Suprapubic skin (tissue), 4 donors: ENCODE data around the gene MCTP1. TPM values are rescaled to one million over a fixed set of nuclear protein-coding genes. Genes with fewer than 3 reads are reported as not detected.

Experiments used
- DNase-seq, 2 donors: peaks; one replicate each; pipeline ENCODE4 v3.0.0-alpha.2; 2019; ENCODE audit warnings: low spot score in 2 of 2
- H3K27ac ChIP-seq: fragments of 200-600 bp; sonication (generic); one replicate; pipeline ENCODE4 v1.5.1; 2019
- H3K27me3 ChIP-seq: fragments of 200-600 bp; sonication (generic); one replicate; pipeline ENCODE4 v1.5.1; 2019
- H3K36me3 ChIP-seq: fragments of 200-600 bp; sonication (generic); one replicate; pipeline ENCODE4 v1.5.1; 2019
- H3K4me1 ChIP-seq: fragments of 200-600 bp; sonication (generic); one replicate; pipeline ENCODE4 v1.5.1; 2019
- H3K4me3 ChIP-seq: fragments of 200-600 bp; sonication (generic); one replicate; pipeline ENCODE4 v1.5.1; 2019; ENCODE audit warnings: mild to moderate bottlenecking
- H3K9me3 ChIP-seq: fragments of 200-600 bp; sonication (generic); one replicate; pipeline ENCODE4 v1.5.1; 2019
- CTCF ChIP-seq, 2 donors: fragments of 200-600 bp in 1 of 2; fragments of 450-650 bp in 1 of 2; sonication (generic) in 1 of 2; IDR thresholded peaks; one replicate each; pipeline ENCODE4 v1.5.1; 2016 to 2019; ENCODE audit warnings: antibody characterized with exemption in 2 of 2, mild to moderate bottlenecking in 1 of 2, moderate library complexity in 1 of 2
- EP300 ChIP-seq: sonication (generic); formaldehyde crosslinking; IDR thresholded peaks from one replicate; pipeline ENCODE4 v1.6.1; 2017; ENCODE audit warnings: antibody characterized with exemption
- POLR2A ChIP-seq, 2 donors: fragments of 450-650 bp; IDR thresholded peaks; one replicate each; pipeline ENCODE4 v1.6.1; 2017; ENCODE audit warnings: antibody characterized with exemption in 2 of 2, mild to moderate bottlenecking in 2 of 2, moderate library complexity in 2 of 2
- POLR2AphosphoS5 ChIP-seq, 3 donors: sonication (generic); formaldehyde crosslinking; IDR thresholded peaks; one replicate each; pipeline ENCODE4 v1.6.1; 2017; ENCODE audit warnings: antibody characterized with exemption in 3 of 3
- WGBS: methylation state at CpG from one replicate; pipeline ENCODE4 v1.1.5; 2018; 5-methylcytosine and 5-hydroxymethylcytosine counted together
- total RNA-seq, 4 donors: library from RNA; depleted of rRNA; stranded (reverse); fragments of >200 nt; gene quantifications; one replicate each; pipeline ENCODE4 v1.1.0, GENCODE V29; 2016

MCTP1 gene
- total RNA-seq, 4 donors from 2014 or later, result 5.0 to 19.1 (median 10.6) TPM

- Histone ChIP-seq H3K36me3 (no peaks in the 10 kb centered on the region), H3K4me3 (no peak overlapping the region), H3K4me1 (no peaks in the 10 kb centered on the region), H3K27me3 (no peaks in the 10 kb centered on the region), H3K9me3 (peaks cover 3% of the 10 kb centered on the region), H3K27ac (no peak overlapping the region)
- WGBS, result 84% methylated on average over 5 of the region's 5 CpGs
- TF ChIP-seq EP300, result no peak
- TF ChIP-seq POLR2AphosphoS5 (IDR thresholded peaks at IDR 0.05), result no peak
- no peak for TF ChIP-seq POLR2A (IDR thresholded peaks at IDR 0.05)
- TF ChIP-seq CTCF (IDR thresholded peaks at IDR 0.05), result no peak
- DNase-seq, result no peak
Measured at GRCh38 chr5:95237324-95237723, 47.6 kb downstream of the MCTP1 start.

- no peaks in the 10 kb centered on the region for H3K27me3 ChIP-seq
- H3K36me3 ChIP-seq, result no peaks in the 10 kb centered on the region
- H3K27ac ChIP-seq, result no peak overlapping the region
- TF ChIP-seq CTCF (IDR thresholded peaks at IDR 0.05) (no peak), POLR2AphosphoS5 (IDR thresholded peaks at IDR 0.05) (no peak), POLR2A (IDR thresholded peaks at IDR 0.05) (no peak), EP300 (no peak)
- 79% methylated on average over 1 of the region's 1 CpG for WGBS
- no peaks in the 10 kb centered on the region for H3K4me1 ChIP-seq
- DNase-seq, result no peak
- H3K4me3 ChIP-seq, result no peak overlapping the region
- H3K9me3 ChIP-seq, result peaks cover 4% of the 10 kb centered on the region
Measured at GRCh38 chr5:95235439-95235982, 49.4 kb downstream of the MCTP1 start.

DNA sequence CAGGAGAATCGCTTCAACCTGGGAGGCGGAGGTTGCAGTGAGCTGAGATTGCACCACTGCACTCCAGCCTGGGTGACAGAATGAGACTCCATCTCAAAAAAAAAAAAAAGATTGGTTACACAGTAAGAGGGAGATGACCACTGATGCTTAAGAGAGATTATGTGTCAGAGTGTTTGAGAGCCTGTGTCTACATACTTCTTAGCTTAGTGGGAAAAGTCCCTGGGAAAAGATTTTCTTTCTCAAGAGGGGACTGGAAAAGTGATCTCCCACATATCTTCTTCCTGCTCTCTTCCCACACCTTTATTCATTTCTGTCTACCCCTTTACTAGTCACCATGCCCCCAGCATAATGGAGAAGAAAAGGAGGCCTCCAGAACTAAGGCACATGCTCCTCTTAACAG is 55.2 kb downstream of the MCTP1 start:
- no peak for TF ChIP-seq POLR2AphosphoS5 (IDR thresholded peaks at IDR 0.05)
- TF ChIP-seq POLR2A (IDR thresholded peaks at IDR 0.05), result no peak
- TF ChIP-seq EP300, result no peak
- no peak for TF ChIP-seq CTCF (IDR thresholded peaks at IDR 0.05)
- Histone ChIP-seq H3K27me3 (no peaks in the 10 kb centered on the region), H3K4me1 (no peaks in the 10 kb centered on the region), H3K4me3 (no peak overlapping the region), H3K27ac (no peak overlapping the region), H3K9me3 (peaks cover 4% of the 10 kb centered on the region), H3K36me3 (no peaks in the 10 kb centered on the region)
- DNase-seq, result no peak
- 100% methylated on average over 2 of the region's 2 CpGs for WGBS

GRCh38 chr5:95224701-95225459 is 60.0 kb downstream of the MCTP1 start:
- Histone ChIP-seq H3K27ac (no peak overlapping the region), H3K27me3 (no peaks in the 10 kb centered on the region), H3K4me3 (no peak overlapping the region), H3K4me1 (no peaks in the 10 kb centered on the region), H3K36me3 (no peaks in the 10 kb centered on the region), H3K9me3 (no peaks in the 10 kb centered on the region)
- TF ChIP-seq POLR2AphosphoS5 (IDR thresholded peaks at IDR 0.05) (no peak), EP300 (no peak), CTCF (IDR thresholded peaks at IDR 0.05) (no peak), POLR2A (IDR thresholded peaks at IDR 0.05) (no peak)
- no peak for DNase-seq

DNA sequence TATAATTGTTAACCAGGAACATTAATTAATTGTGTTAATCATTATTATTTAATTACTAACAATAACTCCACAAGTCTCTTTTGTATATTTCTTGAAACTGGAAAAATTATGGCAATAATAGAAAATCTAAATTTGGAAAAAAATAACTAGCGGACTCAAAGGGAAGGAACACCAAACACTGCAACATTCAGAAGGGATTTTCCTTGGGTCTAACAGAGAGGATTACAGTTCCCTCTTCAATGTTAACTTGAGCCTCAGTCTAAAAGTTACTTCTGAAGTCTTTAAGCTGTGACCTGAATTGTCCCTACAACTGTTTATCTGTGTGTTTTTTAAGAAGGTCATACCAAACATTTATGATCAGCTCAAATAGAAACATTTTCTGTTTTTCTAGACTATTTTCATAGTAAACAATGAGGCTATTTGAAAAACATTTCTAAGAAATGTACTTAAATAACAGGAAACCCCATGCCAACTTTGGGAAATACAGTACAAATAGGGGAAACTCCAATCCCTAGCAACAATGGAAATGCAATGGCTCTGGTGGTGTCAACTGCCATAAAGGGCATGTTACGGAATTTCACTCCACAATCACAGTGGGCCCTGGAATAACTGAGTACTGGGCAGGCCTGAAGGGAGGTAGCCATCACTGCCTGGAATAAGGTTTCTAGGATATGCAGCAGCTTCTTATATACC is 61.2 kb downstream of the MCTP1 start:
- H3K4me3 ChIP-seq, result no peak overlapping the region
- no peak for DNase-seq
- no peaks in the 10 kb centered on the region for H3K27me3 ChIP-seq
- H3K4me1 ChIP-seq, result no peaks in the 10 kb centered on the region
- WGBS, result 97% methylated on average over 2 of the region's 2 CpGs
- TF ChIP-seq POLR2A (IDR thresholded peaks at IDR 0.05) (no peak), CTCF (IDR thresholded peaks at IDR 0.05) (no peak)
- H3K27ac ChIP-seq, result no peak overlapping the region
- H3K9me3 ChIP-seq, result no peaks in the 10 kb centered on the region
- no peaks in the 10 kb centered on the region for H3K36me3 ChIP-seq
